HG02938 (cell line): Measurements from ENCODE around the gene CLDN12.
A peak's percentile ranks its signal among the peaks of the same experiment; 100 is the strongest.

Experiments used
- ATAC-seq: cut with Tn5 transposase; IDR thresholded peaks from one replicate; pipeline ENCODE4 v1.9.1; 2021; ENCODE audit warnings: mild to moderate bottlenecking, moderate library complexity; ENCODE audit not compliant: unreplicated experiment

CLDN12 gene

DNA sequence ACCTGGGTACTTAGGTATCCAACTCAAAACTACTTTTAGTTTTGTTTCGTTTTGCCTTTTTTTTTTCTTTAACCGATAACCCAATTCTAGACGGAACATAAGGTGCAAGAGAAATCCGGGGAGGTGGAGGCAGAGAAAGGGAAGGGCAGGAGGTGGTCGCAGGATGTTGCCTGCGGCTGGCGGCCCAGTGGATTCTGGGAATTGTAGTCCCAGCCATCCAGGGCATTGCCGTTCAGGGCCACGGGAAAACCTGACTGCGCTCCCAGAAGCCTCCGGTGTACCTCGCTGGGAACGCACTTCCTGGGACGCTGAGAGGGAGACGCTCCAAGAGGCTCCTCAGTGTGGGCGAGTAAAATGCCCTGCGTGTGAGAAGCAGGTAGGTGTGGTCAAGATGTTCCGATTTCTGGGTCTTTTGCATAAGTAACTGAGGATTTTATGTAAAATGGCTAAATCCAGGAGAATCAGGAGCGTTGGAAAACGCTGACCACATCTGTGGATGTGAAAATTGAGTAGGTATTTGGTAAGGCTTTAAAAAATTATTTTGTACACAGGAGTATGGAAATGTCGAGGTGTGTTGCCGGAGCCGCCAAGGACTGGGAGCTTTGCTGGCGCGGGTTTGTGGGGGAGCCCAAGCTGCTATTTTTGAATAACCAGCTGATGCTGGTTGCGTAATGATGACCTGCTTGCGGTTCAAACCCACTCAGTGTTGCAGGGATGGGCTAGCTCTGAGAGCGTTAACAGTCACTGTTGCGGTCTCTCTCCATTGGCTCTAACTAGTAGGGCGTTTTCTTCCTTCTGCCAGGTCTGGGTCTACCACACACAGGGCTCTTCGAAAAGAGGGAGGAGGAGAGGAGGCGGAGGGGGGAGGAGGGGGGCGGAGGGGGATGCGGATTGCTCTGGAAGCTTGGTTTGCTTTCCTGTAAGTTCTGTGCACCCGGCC is at the start of gene CLDN12:
TSS of gene CLDN12 (plus strand) at position 288 of the 940 bp plus-strand sequence. CDS start 9,216 bp downstream, outside the sequence.
- ATAC-seq: peak; percentile 99

DNA sequence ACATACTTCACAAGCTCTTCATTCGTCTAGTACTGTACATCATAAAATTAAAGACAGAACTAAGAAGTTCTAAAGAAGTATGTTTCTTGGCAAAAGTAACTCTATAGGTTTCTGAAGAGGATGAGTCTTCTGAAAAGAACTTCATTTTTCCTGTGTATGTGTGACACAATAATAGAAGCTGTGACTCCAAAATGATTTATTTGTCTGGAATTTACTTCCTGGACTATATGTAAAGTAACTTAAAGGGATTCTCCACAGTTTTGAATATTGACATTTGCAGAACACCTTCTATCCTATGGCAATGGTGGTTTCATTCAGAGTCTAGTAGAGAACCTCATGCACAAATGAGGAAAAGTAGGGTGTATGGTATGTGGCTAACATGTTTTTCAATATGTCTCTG is 19.8 kb upstream of the CLDN12 start:
- ATAC-seq: no peak

- ATAC-seq: no peak
Measured at GRCh38 chr7:90383861-90384260, 19.4 kb upstream of the CLDN12 start.

GRCh38 chr7:90384433-90384832 is 18.8 kb upstream of the CLDN12 start:
- ATAC-seq: no peak

DNA sequence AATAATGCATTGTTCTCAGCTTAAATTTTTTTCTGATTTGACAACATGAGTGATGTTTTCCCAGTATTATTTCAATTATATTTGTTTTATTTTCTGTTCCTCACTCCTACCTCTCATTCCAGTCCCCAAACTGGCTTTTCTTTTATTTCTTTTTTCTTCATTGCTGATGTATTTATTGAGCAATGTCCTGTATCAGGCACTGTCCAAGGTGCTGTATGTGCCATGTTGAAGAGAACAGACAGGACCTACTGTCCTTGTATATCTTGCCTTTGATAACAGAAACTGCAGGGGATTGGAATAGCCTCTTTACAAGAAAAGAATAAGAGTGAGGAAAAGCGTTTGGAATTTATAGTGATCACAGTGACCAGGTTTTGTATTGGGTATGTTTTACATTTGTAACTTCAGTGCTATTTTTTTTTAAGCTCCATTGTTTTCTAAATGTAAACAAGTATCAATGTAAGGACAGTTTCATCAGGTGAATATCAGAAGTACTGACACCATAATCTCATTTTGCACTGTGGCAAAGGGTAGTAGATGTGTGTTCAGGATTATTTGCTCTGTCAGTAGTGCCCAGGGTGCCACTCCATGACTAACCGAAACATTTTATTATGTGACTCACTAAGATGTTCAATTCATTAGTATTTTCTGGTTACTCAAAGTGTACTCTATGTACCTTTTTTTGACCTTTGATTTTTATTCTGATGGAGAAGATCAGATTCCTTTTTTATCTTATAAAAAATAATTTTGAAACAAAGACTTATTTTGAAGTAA is 15.6 kb upstream of the CLDN12 start:
- no peak for ATAC-seq

DNA sequence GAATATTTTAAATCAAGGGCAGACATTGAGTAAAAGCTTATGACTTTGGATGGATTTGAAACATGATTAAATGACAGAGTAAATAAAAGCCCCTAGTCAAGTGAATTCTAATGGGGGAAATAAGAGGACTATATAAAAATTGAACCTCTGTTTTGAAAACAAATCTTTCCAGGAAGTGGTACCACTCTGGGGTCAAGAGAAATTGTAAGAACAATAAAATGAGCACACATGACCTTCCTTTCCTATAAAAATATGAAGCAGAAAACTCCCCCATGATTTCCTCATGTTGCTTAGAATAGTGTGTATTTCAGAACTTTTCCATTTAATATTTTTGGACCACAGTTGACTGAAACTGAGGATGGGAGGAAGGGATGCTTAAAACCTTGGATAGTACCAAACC is 12.3 kb upstream of the CLDN12 start:
- no peak for ATAC-seq

DNA sequence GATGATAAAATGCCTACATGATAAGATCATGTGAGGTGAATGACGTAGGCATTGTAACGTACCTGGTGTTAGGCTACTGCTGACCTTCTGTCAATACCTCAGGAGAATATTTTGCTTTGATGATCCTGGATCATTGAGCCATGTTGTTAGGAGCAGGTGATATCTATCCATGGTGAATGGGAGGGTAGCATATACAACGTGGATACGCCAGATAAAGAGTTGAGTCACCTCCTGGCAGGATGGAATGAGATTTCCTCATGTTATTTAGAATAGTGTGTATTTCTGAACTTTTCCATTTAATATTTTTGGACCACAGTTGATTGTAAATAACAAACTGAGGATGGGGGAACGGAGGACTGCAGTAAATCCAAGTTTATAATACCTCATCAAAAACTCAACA is 11.8 kb upstream of the CLDN12 start:
- ATAC-seq: no peak

GRCh38 chr7:90396420-90396819 is 6.8 kb upstream of the CLDN12 start:
- no peak for ATAC-seq

DNA sequence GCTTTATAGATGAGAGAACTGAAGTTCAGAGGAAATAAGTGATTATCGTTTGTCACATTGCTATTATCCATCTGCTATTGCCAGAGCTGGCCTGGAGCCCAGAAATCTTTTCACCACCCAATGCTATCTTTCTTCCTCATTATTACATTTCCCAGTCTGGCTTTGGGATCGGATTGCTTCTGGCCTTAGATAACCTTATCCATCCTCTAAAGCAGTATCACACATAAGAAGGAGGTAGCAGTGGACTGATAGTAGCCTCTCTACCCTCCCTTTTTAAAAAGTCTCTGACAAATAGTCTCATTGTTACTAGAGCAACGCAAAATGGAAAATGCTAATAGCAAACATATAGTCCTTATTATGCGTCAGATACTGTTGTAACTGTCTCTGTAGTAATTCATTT is 1.3 kb upstream of the CLDN12 start:
- ATAC-seq: no peak

DNA sequence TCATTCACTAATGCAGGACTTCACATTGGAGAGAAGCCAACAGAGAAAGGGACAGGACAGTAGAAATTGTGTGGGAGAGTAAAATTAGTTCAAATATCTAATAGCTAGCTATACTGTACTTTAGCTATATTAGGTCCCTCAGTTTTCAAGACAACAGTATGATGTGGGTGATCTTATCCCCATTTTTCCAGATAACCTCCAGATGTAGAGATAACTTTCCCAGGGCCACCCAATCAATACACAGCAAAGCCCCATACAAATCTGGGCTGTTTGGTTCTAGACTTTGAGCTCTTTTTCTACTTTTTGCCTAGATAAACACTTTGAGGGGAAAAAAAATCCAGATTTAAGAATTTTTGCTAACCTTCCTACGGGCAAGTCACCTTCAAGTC is 482 bp upstream of the CLDN12 start:
- no peak for ATAC-seq

GRCh38 chr7:90404777-90405176 is 1.5 kb downstream of the CLDN12 start:
- no peak for ATAC-seq

DNA sequence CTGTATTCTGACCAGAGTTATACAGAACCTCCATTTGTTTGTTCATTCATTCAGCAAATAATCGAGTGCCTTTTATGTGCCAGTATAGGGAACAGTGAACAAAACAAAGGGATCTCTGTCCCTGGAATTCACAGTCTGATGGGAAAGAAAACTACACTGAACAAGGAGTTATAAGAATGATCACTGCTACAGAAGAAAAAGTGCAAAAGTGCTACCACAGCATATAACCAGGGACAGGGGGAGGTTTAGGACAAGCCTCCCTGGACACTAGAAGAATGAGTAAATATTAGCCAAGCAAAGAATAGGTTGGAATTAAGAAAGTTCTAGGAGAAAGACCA is 4.2 kb downstream of the CLDN12 start:
- no peak for ATAC-seq

- no peak for ATAC-seq
Measured at GRCh38 chr7:90408142-90408541, 4.9 kb downstream of the CLDN12 start.

DNA sequence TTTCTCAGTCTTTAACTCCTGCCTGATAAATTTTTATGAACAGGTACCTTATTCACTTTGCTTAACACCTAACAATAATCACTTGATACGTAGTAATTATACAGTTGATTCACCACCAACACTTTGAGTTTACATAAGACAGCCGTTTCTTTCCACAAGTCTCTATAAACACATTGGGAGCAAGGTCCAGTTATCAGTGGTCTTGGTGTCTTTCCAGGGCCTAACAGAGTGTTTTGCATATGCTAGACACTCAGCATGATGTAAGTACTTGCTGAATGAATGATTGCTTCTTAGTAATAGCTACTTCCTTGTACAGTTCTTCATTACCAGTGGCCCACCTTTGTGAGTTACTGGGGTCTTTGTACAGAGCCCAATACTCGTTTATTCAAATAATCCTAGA is 6.4 kb downstream of the CLDN12 start:
- no peak for ATAC-seq

GRCh38 chr7:90411510-90411909 is 8.2 kb downstream of the CLDN12 start:
- ATAC-seq: no peak

GRCh38 chr7:90412458-90413184 is 9.4 kb downstream of the CLDN12 start:
- peak; percentile 51 for ATAC-seq

DNA sequence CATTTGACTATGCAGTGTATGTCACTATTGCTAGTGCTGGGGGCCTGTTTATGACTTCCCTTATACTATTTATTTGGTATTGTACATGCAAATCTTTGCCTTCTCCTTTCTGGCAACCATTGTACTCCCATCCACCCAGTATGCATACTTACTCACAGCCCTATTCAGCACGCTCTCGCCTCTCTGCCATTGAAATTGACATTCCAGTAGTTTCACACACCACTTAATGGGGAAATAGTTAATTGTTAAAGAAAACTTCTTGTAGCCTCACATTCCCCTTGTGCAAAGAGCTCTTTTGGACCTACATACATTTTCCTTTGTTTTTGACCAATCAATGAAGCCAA is 9.9 kb downstream of the CLDN12 start:
- ATAC-seq: no peak

DNA sequence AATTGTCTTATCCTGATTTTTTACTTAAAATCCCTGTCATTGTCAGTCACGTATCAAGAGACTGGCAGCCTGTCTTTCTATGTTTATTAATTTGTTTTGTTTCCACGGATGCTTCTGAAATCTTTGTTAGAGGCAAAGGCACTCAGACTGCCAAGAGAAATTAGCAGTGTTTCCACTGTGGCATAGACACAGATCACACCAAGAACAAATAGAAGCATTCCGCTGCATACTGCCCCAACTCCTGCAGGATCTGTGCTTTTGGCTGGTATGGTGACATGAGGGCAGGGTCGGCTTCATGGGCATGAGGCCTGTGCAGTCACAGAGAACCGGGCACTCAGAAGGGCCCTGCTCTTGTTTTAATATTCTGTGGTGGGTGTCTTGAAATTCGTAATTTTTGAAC is 18.4 kb downstream of the CLDN12 start:
- ATAC-seq: no peak

DNA sequence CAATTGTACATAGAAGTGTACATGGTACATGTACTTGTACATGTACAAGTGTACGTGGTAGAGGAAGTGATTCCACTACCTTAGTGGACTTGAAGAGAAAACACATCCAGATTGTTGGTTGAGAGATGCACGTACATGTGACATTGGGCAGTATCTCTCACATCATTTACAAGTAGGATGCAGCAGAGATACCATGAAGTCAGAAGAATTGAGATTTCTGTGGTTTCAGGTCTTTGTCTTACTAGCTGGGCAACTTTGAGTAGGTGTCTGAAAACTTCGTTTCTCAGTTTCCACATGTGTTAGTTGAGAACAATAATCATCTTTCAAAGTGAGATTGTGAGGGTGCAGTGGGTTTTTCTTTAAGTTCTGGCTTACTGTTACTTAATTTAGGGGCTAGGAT is 21.5 kb downstream of the CLDN12 start:
- ATAC-seq: peak; percentile 84

GRCh38 chr7:90425376-90425775 is 22.1 kb downstream of the CLDN12 start:
- no peak for ATAC-seq

DNA sequence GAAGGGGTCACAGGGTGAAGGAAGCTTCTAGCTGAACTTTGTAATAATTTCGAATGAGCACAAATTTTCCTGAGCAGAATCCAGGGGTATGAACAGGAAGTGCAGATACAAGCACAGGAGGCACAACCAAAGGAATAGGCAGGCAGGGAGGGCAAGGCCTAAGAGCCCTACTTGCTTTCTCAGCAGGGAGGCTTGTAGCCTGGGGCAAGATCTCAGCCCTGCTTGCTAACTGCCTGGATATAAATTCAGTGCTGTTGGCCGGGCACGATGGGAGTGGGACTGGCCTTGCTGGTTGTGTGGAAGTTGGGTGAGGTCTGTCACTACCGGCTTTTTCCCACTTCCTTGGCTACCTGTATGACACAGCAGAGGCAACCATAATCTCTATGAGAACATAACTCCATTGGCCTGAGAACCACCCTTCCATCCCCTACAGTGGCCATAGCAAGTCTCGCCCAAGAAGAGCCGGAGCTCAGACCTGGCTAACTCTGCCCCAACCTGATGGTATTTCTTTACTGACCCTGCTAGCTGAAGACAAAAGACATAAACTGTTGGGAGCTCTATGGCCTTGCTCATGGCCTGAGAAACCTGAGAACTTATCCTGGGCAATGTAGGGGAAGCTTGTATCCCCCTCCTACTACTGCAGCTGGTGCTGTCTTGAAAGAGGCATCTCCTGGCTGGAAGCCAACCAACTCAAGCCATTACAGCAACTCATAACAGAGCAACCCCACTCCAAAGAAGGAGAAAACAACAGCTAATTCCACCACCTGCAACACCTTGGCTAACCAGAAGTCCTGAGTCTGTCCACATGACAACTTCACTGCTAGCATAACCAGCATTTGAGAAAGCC is 27.6 kb downstream of the CLDN12 start:
- ATAC-seq: no peak
